CD4-positive, alpha-beta memory T cell (primary cell): ENCODE data around the gene LHCGR. TPM values are rescaled to one million over a fixed set of nuclear protein-coding genes. Genes with fewer than 3 reads are reported as not detected.

Experiments
- CTCF ChIA-PET: fragments of 350-600 bp; sonication (Branson Sonifier 250); formaldehyde crosslinking; loops from one replicate; lab custom pipeline; 2021; ENCODE audit warnings: inconsistent platforms; ENCODE audit not compliant: partially characterized antibody; lab: Charles Lee
- POLR2A ChIA-PET: fragments of 350-600 bp; sonication (Branson Sonifier 250); formaldehyde crosslinking; loops from one replicate; lab custom pipeline; 2021; ENCODE audit not compliant: partially characterized antibody; lab: Charles Lee
- DNase-seq, 5 donors: peaks; one replicate each; pipeline versions ENCODE4 v3.0.0 to v3.0.0-alpha.2; 2020 to 2022; ENCODE audit warnings: mixed read lengths in 1 of 5
- H3K27ac ChIP-seq: one replicate; pipeline ENCODE4 v1.7.0; 2013; ENCODE audit warnings: low read depth, low read length
- H3K27me3 ChIP-seq: 2 replicates; pipeline ENCODE4 v1.7.0; 2013; ENCODE audit warnings: mild to moderate bottlenecking, low read length, moderate library complexity; ENCODE audit not compliant: insufficient read depth
- H3K36me3 ChIP-seq: 2 replicates; pipeline ENCODE4 v1.7.0; 2013; ENCODE audit warnings: mild to moderate bottlenecking, low read length, moderate library complexity; ENCODE audit not compliant: insufficient read depth
- H3K4me1 ChIP-seq: 2 replicates; pipeline ENCODE4 v1.7.0; 2013; ENCODE audit warnings: mild to moderate bottlenecking, low read length, moderate library complexity; ENCODE audit not compliant: insufficient read depth
- H3K4me3 ChIP-seq, 2 donors: one replicate each; pipeline ENCODE4 v1.7.0; 2013; ENCODE audit warnings: low read length in 2 of 2, mild to moderate bottlenecking in 1 of 2
- H3K9me3 ChIP-seq, 2 donors: one replicate each; pipeline ENCODE4 v1.7.0; 2013; ENCODE audit warnings: low read length in 2 of 2, control low read depth in 1 of 2; ENCODE audit not compliant: control insufficient read depth in 1 of 2
- H3K27ac Mint-ChIP-seq, 7 donors: one replicate each; pipeline ENCODE4 v1.8.0; 2020 to 2021; ENCODE audit warnings: mixed read lengths in 7 of 7, mild to moderate bottlenecking in 6 of 7, inconsistent platforms in 3 of 7, moderate library complexity in 3 of 7
- H3K27me3 Mint-ChIP-seq, 2 donors: one replicate each; pipeline ENCODE4 v1.8.0; 2020 to 2021; ENCODE audit warnings: mixed read lengths in 2 of 2
- H3K36me3 Mint-ChIP-seq, 2 donors: one replicate each; pipeline ENCODE4 v1.8.0; 2020 to 2021; ENCODE audit warnings: mixed read lengths in 2 of 2, inconsistent platforms in 1 of 2, mild to moderate bottlenecking in 1 of 2
- H3K4me1 Mint-ChIP-seq, 4 donors: one replicate each; pipeline ENCODE4 v1.8.0; 2020 to 2021; ENCODE audit warnings: mixed read lengths in 4 of 4, mild to moderate bottlenecking in 1 of 4
- H3K4me3 Mint-ChIP-seq, 8 donors: one replicate each; pipeline ENCODE4 v1.8.0; 2020 to 2021; ENCODE audit warnings: mixed read lengths in 8 of 8, mild to moderate bottlenecking in 7 of 8, moderate library complexity in 6 of 8, inconsistent platforms in 3 of 8
- H3K9me3 Mint-ChIP-seq, 8 donors: one replicate each; pipeline ENCODE4 v1.8.0; 2020 to 2021; ENCODE audit warnings: mixed read lengths in 8 of 8, mild to moderate bottlenecking in 5 of 8, inconsistent platforms in 3 of 8, moderate library complexity in 1 of 8
- intact Hi-C: fragments of 100-400 bp; cut with micrococcal nuclease; formaldehyde crosslinking; loops from one replicate; pipeline ENCODE4 v1.15.1; 2023
- polyA plus RNA-seq, 2 donors: library from polyadenylated mRNA; unstranded; fragments of 300-500 nt; fragmentation: Illumina TruSeq; gene quantifications; one replicate each; pipeline ENCODE4 v1.2.3, GENCODE V29; 2021
- total RNA-seq, 2 experiments: library from RNA; stranded (reverse); gene quantifications; one replicate each; pipeline ENCODE4 v1.2.3, GENCODE V29; 2021

LHCGR gene
- total and polyA plus RNA-seq, 4 experiments from 2014 or later, result not detected

DNA sequence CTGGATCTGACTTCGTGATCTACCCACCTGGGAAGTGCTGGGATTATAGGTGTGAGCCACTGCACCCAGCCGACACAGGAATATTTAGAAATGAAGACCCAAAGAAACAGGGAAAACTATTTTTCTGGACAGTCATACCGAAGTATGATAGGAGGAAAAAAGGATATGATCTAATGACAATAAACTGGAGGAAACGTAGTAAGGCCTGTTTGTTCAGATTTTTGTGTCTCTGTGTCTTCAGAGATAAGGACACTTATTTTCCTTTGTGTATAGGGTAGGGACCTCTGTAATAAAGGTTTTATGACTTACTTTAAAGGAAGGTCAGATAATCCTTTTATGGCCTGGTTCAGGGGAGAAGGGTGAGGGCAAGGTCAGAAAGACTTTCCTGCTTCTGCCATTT, 81.9 kb downstream of the LHCGR start:
- Mint-ChIP-seq H3K36me3 (no peaks in the 10 kb centered on the region), H3K27me3 (peaks cover 4 to 13% of the 10 kb centered on the region in 2 donors), H3K4me3 (no peak overlapping the region), H3K4me1 (peaks cover 0 to 3% (median 0%) of the 10 kb centered on the region in 4 donors), H3K9me3 (no peaks in the 10 kb centered on the region), H3K27ac (no peak overlapping the region)
- ChIA-PET CTCF (no interaction called here), POLR2A (no interaction called here)
- no peak for DNase-seq
- Histone ChIP-seq H3K27ac (no peak overlapping the region), H3K4me3 (no peak overlapping the region), H3K36me3 (no peaks in the 10 kb centered on the region), H3K9me3 (no peaks in the 10 kb centered on the region), H3K27me3 (no peaks in the 10 kb centered on the region), H3K4me1 (no peaks in the 10 kb centered on the region)
- intact Hi-C loops, result no loop called here

DNA sequence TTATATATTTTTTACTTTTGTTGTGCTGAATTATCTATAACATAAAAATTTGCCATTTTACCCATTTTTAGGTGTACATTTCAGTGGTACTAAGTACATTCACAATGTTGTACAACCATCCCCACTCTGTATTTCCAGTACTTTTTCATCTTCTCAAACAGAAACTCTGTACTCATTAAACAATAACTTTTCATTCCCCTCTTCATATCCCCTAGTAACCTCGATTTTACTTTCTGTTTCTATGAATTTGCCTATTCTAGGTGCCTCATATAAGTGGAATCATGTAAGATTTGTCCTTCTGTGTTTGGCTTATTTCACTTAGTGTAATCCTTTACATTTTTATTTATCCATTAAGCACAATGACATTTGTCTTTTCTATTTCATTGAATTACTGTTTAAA, 86.5 kb downstream of the LHCGR start:
- Mint-ChIP-seq H3K4me1 (no peaks in the 10 kb centered on the region), H3K4me3 (no peak overlapping the region), H3K27me3 (peaks cover 4 to 17% of the 10 kb centered on the region in 2 donors), H3K9me3 (peaks cover 0 to 3% (median 0%) of the 10 kb centered on the region in 8 donors), H3K36me3 (no peaks in the 10 kb centered on the region), H3K27ac (no peak overlapping the region)
- ChIA-PET CTCF (no interaction called here), POLR2A (no interaction called here)
- intact Hi-C loops, result no loop called here
- no peak overlapping the region for H3K4me3 ChIP-seq
- DNase-seq, result no peak
- no peaks in the 10 kb centered on the region for H3K36me3 ChIP-seq
- H3K9me3 ChIP-seq, result no peaks in the 10 kb centered on the region
- no peaks in the 10 kb centered on the region for H3K27me3 ChIP-seq
- H3K4me1 ChIP-seq, result no peaks in the 10 kb centered on the region
- no peak overlapping the region for H3K27ac ChIP-seq

DNA sequence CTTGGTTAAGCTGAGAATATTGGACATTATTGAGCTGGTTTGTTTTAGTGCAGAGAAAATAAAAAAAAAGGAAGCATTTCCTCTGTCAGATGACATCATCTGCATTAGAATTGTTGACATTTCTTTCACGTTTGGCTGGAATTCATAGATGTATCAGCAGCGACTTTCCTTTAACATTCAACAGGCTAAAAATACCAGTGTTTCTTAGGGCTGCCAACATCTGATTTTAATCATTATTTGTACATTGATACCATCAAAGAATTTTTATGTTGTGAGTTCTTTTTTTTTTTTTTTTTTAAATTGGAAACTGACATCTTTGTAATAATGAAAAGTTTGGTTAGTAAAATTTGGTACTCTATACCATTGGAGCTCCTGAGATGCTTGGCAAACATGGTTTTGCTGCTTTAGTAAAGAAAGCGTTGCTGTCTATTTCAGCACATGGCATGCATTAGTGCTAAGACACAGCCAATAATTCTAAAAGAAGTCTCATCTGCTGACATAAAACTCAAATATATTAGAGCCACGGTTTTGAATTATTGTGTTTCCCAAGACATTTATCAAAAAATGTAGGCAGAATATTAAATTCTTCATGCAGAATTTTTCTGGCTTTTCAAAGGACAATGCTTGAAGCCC, 104.2 kb downstream of the LHCGR start:
- H3K9me3 Mint-ChIP-seq, result peaks cover 0 to 2% (median 0%) of the 10 kb centered on the region in 8 donors

DNA sequence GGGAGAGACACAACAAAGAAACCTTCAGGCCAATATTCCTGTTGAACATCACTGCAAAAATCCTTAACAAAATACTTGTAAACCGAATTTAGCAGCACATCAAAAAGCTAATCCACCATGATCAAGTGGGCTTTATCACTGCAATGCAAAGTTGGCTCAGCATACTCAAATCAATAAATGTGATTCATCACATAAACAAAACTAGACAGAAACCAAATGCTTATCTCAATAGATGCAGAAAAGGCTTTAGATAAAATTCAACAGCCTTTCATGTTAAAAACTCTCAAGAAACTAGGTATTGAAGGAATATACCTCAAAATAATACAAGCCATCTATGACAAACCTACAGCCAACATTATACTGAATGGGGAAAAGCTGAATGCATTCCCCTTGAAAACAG, 117.3 kb downstream of the LHCGR start:
- H3K36me3 Mint-ChIP-seq, result no peaks in the 10 kb centered on the region
- no peak overlapping the region for H3K27ac Mint-ChIP-seq
- no peak for DNase-seq
- peaks cover 0 to 13% (median 5%) of the 10 kb centered on the region in 8 donors for H3K9me3 Mint-ChIP-seq
- Histone ChIP-seq H3K4me1 (no peaks in the 10 kb centered on the region), H3K9me3 (no peaks in the 10 kb centered on the region), H3K36me3 (no peaks in the 10 kb centered on the region), H3K27me3 (no peaks in the 10 kb centered on the region), H3K4me3 (no peak overlapping the region), H3K27ac (no peak overlapping the region)
- H3K4me1 Mint-ChIP-seq, result no peaks in the 10 kb centered on the region
- intact Hi-C loops, result no loop called here
- H3K27me3 Mint-ChIP-seq, result peaks cover 6 to 15% of the 10 kb centered on the region in 2 donors
- H3K4me3 Mint-ChIP-seq, result no peak overlapping the region
- ChIA-PET CTCF (no interaction called here), POLR2A (no interaction called here)

More for the DNA sequence above, 104.2 kb downstream of the LHCGR start:
- H3K27me3 ChIP-seq, result no peaks in the 10 kb centered on the region
- Mint-ChIP-seq H3K4me1 (no peaks in the 10 kb centered on the region), H3K27me3 (peaks cover 0 to 3% of the 10 kb centered on the region in 2 donors), H3K36me3 (no peaks in the 10 kb centered on the region), H3K4me3 (no peak overlapping the region), H3K27ac (no peak overlapping the region)
- DNase-seq, result no peak
- ChIA-PET POLR2A (no interaction called here), CTCF (no interaction called here)
- H3K4me3 ChIP-seq, result no peak overlapping the region
- intact Hi-C loops, result no loop called here
- no peaks in the 10 kb centered on the region for H3K4me1 ChIP-seq
- H3K9me3 ChIP-seq, result no peaks in the 10 kb centered on the region
- no peaks in the 10 kb centered on the region for H3K36me3 ChIP-seq
- H3K27ac ChIP-seq, result no peak overlapping the region

Other genes starting within 250 kb of the LHCGR start
- gene STON1, start 225.6 kb downstream of the LHCGR start, total RNA-seq, result 1 to 10 TPM; 3.1 to 4.4 TPM
- under 1 TPM; 0.03 to 0.50 TPM for gene STON1, start 225.6 kb downstream of the LHCGR start, polyA plus RNA-seq
- gene GTF2A1L, start 137.9 kb downstream of the LHCGR start, total RNA-seq, result not detected
- gene GTF2A1L, start 137.9 kb downstream of the LHCGR start, polyA plus RNA-seq, result not detected